GM12874 (cell line): ENCODE measurements around the gene RACK1.

ENCODE experiments used
- TF ChIP-seq, protein P1 (sequence below): IDR thresholded peaks from 2 replicates; pipeline ENCODE4 v1.5.1; 2011; ENCODE audit warnings: low read depth, mild to moderate bottlenecking, control low read depth, low read length, moderate library complexity; ENCODE audit not compliant: insufficient read depth

Gene RACK1

DNA sequence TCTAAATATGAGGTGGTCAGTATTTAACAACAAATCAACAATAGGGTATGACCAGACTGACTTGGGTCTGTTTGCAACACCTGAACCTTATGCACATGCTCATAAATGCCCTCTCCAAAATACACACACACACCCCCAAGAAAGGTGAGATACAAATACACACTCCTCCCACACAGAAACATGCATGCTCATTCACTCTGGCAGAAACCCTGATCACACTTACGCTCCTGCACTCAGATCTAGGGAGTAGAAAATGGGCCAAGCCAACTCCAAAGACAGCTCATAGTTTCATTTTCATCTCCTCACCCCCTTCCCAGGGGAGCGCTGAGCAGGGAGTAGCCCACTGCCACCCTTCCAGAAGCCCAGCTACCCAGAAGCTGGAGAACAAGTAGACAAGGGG, 50.0 kb downstream of the RACK1 start:
- TF ChIP-seq, protein P1, sequence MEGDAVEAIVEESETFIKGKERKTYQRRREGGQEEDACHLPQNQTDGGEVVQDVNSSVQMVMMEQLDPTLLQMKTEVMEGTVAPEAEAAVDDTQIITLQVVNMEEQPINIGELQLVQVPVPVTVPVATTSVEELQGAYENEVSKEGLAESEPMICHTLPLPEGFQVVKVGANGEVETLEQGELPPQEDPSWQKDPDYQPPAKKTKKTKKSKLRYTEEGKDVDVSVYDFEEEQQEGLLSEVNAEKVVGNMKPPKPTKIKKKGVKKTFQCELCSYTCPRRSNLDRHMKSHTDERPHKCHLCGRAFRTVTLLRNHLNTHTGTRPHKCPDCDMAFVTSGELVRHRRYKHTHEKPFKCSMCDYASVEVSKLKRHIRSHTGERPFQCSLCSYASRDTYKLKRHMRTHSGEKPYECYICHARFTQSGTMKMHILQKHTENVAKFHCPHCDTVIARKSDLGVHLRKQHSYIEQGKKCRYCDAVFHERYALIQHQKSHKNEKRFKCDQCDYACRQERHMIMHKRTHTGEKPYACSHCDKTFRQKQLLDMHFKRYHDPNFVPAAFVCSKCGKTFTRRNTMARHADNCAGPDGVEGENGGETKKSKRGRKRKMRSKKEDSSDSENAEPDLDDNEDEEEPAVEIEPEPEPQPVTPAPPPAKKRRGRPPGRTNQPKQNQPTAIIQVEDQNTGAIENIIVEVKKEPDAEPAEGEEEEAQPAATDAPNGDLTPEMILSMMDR, result no peak

DNA sequence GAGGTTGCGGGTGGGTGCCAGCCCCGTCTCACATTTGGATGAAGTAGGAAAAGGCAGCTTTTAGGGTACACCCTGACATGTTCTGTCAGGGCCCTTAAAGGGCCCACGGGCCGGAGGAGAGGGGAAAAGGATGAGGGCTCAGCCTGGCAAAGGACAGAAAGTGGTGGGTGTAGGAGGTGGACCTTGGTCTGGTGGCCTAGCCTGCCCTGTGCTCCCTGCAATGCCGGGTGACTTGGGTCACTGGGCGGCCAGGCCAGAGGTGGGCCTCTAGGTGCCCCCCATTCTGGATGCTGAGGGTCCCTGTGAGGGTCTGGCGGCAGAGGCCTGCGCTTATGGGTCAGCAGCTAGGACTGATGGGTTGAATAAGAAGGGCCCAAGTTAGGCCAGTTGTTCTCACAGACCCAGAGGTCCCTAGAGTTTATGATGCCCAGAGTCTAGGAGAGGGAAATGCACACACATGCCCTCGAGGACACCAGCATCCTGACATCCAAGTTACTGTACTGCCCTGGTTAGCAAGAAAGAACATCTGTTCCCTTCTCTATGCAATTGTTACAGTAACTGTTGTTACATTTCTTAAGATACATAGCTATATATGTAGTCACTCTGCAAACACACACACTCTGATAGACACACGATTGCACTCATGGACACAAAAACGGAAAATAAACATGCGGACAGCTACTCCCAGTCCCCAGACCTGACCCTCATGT, 51.2 kb downstream of the RACK1 start:
- TF ChIP-seq, protein P1, result no peak

DNA sequence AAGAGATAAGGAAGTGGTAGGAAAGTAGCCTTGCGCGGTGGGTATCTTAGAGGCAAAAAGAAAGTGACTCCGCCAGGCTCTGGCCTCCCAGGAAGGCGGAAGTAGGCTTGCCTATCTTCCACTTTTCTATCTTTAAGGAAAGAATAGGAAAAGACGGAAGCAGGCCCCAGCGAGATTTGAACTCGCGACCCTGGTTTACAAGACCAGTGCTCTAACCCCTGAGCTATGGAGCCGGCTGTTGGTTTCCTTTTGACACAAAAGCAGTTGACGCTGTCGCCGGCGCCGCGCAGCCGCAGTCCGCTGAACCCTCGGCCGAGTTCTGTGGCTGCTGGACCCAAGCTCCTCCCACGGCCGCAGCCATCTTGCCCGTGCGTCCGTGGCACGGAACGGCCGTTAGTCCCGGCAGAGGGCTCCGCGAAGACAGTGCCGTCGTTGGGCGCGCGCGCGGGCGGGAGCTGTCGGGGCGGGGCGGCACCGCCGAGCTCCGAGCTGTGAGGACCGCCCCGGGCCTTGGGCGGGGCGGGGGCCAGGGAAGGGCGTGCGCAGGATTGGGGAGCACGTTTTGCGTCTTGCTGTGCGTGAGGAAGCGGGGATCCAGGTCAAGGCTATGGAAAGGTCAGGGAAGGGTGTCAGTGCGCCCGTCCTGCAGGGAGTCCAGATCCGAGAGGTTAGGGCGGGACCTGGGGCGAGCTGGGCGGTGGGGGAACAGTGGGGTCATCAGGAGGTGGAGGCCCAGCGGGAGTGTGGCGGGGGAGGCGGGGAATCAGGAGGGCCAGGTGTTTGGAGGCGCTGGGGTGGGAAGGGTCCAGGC, 52.0 kb downstream of the RACK1 start:
- TF ChIP-seq, protein P1, result no peak

DNA sequence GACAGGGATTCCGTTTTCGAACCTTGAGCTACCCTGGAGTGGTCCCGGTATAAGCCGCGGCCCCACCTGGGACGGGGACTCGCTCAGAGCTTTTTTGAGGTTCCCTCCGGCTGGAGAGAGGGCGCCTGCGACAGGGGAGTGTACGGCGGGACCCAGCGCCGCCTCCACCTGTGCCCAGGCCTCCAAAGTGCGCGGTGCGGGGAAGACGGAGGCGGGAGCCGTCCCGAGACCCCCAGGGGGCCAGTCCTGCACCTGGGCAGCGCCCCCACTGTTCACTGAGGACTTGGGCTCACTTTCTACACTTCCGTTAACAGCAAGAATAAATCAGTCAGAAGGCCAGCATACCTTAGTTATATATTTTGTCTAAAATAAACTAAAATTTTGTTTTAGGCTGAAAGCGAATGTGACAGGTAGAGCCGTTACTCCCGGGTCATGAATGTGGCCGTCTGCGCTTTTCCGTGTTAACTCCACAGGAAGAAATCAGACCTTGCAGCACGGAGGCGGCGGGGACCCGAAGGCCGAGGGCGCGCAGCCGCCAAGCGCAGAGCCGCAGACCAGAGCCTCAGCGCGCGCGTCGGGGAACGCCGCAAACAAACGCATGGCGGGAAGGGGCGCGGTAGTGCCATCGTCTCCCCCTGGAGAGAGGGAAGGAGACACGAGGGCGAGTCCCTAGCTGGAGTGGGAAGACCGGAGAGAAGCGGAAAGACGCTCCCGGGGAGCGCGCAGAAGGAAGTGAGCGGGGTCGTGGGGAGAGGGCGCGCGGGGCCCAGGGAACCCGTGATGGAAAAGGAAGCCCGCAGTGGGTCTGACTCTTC, 52.8 kb downstream of the RACK1 start:
- TF ChIP-seq, protein P1, result peak; percentile 47; the same call in 1 of the 2 replicates

DNA sequence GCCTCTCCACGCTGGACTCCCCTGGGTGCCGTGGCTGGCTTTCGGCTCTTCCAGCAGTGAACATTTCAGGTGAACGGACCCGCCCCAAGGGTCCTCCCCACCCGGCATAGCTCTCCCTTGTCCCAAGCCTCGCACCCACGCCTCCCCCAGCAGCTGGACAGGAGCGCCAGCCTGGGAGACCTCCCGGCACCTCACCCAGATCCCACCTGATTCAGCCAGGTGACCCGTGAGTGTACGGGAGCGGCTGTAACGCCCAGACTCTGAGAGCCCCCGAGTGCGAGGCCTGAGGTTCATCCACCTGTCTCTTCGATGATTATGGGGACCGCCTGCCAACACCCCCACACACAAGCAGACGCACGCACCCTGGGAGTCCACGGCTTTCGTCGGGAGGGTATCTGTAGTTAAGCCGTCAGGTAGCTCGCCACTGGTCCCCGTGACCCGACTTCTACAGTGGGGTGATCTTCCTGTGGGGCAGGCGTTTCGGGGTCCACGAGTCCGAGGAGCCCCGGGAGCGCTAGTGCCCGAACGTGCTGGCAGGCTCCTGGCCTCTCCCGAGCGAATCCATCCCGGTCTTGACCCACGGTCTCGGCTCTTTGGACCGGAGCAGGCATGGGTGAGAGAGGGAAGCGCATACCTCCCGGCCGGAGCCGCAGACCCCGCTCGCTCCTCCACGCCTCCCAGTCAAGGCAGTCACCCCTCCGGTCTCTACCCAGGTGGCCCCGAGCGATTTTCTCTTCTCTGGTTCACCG, 53.6 kb downstream of the RACK1 start:
- TF ChIP-seq, protein P1, result no peak

DNA sequence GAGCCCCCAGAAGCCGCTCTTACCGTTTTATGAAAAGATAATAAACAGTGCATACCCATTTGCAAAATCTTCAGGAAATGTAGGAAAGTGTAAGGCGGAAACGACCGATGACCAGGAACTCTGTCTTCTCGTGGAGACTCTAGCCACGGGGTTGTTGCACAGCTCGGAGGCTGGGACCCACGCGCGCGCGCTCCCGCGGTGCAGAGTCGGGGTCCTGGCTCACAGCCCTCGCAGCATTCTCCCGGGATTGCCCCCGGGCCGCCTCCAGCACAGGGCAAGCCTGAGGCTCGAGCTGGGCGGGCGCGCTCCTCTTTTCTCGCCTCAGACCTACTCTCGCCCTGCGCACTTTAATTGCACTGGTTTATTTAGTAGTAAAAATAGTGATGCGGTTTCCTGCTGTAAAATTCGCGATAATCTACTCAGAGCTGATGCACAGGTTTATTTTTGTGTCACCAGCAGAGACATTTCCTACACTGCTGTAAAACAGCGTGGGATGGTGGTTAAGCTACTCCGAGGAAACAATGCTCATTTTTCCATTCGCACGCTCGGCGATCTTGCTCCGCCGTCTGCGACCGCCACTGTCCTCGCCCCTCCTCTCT, 54.2 kb downstream of the RACK1 start:
- TF ChIP-seq, protein P1, result no peak
